ENCODE measurements around the gene PLB1.

GRCh38 chr2:28684142-28684858 lies 188.4 kb downstream of the PLB1 start:
- TF ChIP-seq ZNF212 (CRISPR knock-in tag; IDR thresholded peaks at IDR 0.05) (no peak), POLR2A (conservative IDR thresholded peaks at IDR 0.05) (no peak)

Data from K562 (cell line).